ENCODE measurements around the gene ZNF331. TPM values are rescaled to one million over a fixed set of nuclear protein-coding genes. Genes with fewer than 3 reads are reported as not detected.

Gene ZNF331
- total RNA-seq, 5 donors from 2014 or later (not counting 1 experiment from before 2014, with no cell fraction given) = 35.9 to 455 (median 48.5) TPM

DNA sequence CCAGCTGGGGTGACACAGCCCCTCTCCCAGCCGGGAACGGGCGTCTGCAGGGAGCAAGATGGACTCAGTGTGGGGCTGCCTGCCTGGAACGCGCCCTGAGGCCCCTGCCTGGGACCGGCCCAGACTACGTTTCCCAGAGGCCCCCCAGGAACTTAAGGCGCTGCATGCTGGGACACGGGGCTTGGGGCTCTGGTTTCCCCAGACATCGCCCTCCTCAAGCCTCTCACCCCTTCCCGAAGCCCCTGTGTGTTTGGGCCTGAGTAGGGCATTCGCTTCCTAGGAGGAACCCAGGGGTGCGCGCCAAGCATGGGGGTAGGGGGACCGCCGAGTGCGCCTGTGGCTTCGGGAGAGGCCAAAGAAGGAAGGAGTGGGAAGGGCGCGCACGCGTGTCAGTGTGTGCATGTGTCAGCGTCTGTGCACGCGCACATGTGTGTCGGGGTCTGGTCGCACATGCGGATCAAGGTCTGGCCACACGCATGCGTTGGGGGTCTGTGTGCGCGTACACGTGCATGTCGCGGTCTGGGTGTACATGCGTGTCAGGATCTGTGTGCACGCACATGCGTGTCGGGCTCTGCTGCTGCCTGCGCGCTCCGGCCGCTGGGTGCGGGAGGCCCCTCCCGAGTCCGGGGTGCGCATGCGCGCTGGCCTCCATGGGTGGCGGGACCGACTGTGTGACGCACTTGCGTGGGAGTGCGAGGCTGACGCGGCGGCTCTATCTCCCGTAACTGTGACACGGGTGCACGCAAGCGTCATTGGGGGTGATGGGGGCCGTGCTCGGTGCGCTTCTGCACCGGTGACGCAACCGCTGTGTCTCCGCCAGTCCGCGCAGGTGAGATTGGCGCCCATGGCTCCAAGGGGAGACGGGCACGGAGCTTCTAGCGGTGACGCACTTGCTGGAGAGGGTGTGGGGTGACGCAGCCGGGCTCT is 16.2 kb downstream of the ZNF331 start:
- Histone ChIP-seq H3K9me3 (no peaks in the 10 kb centered on the region), H3K4me1 (ENCODE audit: control insufficient read depth in 1 of 2, extremely low read depth in 1 of 2, insufficient read depth in 2 of 2, low read length in 2 of 2) (peaks cover 0 to 19% of the 10 kb centered on the region in 2 experiments), H3K4me3 (ENCODE audit: control insufficient read depth in 1 of 2, extremely low read depth in 1 of 2, low read length in 1 of 2) (peak overlapping the region; percentile 60 to 68), H3K27me3 (replicated peaks in 1 of 2; ENCODE audit: control insufficient read depth in 2 of 2, extremely low read depth in 1 of 2, insufficient read depth in 2 of 2, low read length in 1 of 2) (no peaks in the 10 kb centered on the region), H3K27ac (ENCODE audit: low read length) (peak overlapping the region; percentile 96), H3K36me3 (ENCODE audit: control insufficient read depth in 2 of 2, extremely low read depth in 1 of 2, insufficient read depth in 1 of 2, low read length in 1 of 2) (peaks cover 0 to 5% of the 10 kb centered on the region in 2 donors)
- H3K4me1 Mint-ChIP-seq = peaks cover 23 to 46% (median 31%) of the 10 kb centered on the region in 3 donors
- H3K27ac Mint-ChIP-seq = peak overlapping the region; percentile 93 to 94
- H3K27me3 Mint-ChIP-seq = no peaks in the 10 kb centered on the region
- H3K9me3 Mint-ChIP-seq = peaks cover 0 to 8% (median 7%) of the 10 kb centered on the region in 3 donors
- peak; percentile 75 to 85 (median 82) for ATAC-seq (replicated peaks in 1 of 4)
- peaks cover 52% of the 10 kb centered on the region for H3K36me3 Mint-ChIP-seq
- WGBS (ENCODE audit: insufficient coverage) = 42% methylated on average over 60 of the region's 77 CpGs
- DNase-seq = peak; percentile 71 to 97 (median 94)
- peak overlapping the region; percentile 92 to 97 (median 93) for H3K4me3 Mint-ChIP-seq
- CTCF ChIA-PET = interaction anchor here in 1 of 2 donors (0.7 kb wide), 1 partner anchor 15 kb away, joined by 3 read pairs; no protein-coding TSS in a partner anchor
- POLR2A ChIA-PET = interaction anchor here in 1 of 2 donors (0.6 to 1.4 kb wide), 2 partner anchors 15 to 17 kb away, joined by 4 to 11 read pairs; partner anchors contain the start of gene ZNF331

DNA sequence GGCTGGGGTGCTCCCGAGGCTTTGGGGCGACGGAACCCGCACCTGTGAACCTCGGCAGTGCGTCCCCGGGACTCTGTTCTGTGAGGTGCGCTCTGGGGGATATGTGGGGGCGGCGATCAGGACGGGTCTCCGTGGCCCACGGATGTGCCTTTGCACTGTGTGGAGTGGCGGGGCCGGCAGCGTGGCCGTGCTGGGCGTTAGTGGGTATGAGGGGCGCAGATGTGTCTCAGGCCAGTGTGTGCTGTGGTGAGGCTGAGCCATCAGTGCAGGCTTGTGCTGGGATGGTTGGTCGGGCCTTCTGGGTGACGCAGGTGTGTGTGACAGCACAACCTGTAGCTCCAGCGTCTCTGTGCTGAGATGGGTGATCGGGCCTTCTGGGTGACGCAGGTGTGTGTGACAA is 16.9 kb downstream of the ZNF331 start:
- Histone ChIP-seq H3K27me3 (replicated peaks in 1 of 2; ENCODE audit: control insufficient read depth in 2 of 2, extremely low read depth in 1 of 2, insufficient read depth in 2 of 2, low read length in 1 of 2) (no peaks in the 10 kb centered on the region), H3K36me3 (ENCODE audit: control insufficient read depth in 2 of 2, extremely low read depth in 1 of 2, insufficient read depth in 1 of 2, low read length in 1 of 2) (peaks cover 0 to 5% of the 10 kb centered on the region in 2 donors), H3K9me3 (no peaks in the 10 kb centered on the region), H3K4me1 (ENCODE audit: control insufficient read depth in 1 of 2, extremely low read depth in 1 of 2, insufficient read depth in 2 of 2, low read length in 2 of 2) (peaks cover 0 to 19% of the 10 kb centered on the region in 2 experiments), H3K27ac (ENCODE audit: low read length) (peak overlapping the region; percentile 96), H3K4me3 (ENCODE audit: control insufficient read depth in 1 of 2, extremely low read depth in 1 of 2, low read length in 1 of 2) (peak overlapping the region; percentile 60 to 68)
- POLR2A ChIA-PET = interaction anchor here in 1 of 2 donors (1.0 to 1.4 kb wide), 2 partner anchors 9 to 16 kb away, joined by 5 to 11 read pairs; partner anchors contain the start of gene ZNF331
- Mint-ChIP-seq H3K4me3 (peak overlapping the region; percentile 92 to 97 (median 93)), H3K4me1 (peaks cover 20 to 42% (median 26%) of the 10 kb centered on the region in 3 donors), H3K27ac (peak overlapping the region; percentile 93 to 94), H3K27me3 (no peaks in the 10 kb centered on the region), H3K36me3 (peaks cover 50% of the 10 kb centered on the region), H3K9me3 (peaks cover 0 to 6% (median 4%) of the 10 kb centered on the region in 3 donors)
- ATAC-seq (replicated peaks in 1 of 4) (no peak), DNase-seq (no peak)
- WGBS (ENCODE audit: insufficient coverage) = 41% methylated on average over 18 of the region's 24 CpGs
- CTCF ChIA-PET = interaction anchor here in 1 of 2 donors (0.7 kb wide), 1 partner anchor 16 kb away, joined by 3 read pairs; no protein-coding TSS in a partner anchor

DNA sequence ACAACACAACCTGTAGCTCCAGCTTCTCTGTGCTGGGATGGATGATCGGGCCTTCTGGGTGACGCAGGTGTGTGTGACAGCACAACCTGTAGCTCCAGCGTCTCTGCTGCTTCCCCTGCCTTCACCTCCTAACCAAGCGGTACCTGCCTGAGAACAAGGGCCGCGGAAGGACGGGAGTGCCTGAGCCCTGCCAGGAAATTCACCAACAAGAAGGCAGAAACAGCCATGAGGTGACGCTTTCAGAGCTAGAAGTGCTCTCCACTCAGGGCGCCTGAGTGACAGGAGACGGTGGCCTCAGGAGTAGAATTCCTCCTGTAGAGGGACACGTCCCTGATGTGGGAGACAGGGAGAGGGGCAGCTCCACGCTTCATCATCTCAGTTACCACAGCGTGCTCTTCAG is 17.4 kb downstream of the ZNF331 start:
- H3K9me3 Mint-ChIP-seq = peaks cover 0 to 3% (median 0%) of the 10 kb centered on the region in 3 donors
- peaks cover 0 to 19% of the 10 kb centered on the region in 2 experiments for H3K4me1 ChIP-seq (ENCODE audit: control insufficient read depth in 1 of 2, extremely low read depth in 1 of 2, insufficient read depth in 2 of 2, low read length in 2 of 2)
- H3K4me3 Mint-ChIP-seq = peak overlapping the region; percentile 92 to 97 (median 93)
- no peaks in the 10 kb centered on the region for H3K27me3 ChIP-seq (replicated peaks in 1 of 2; ENCODE audit: control insufficient read depth in 2 of 2, extremely low read depth in 1 of 2, insufficient read depth in 2 of 2, low read length in 1 of 2)
- H3K27ac Mint-ChIP-seq = peak overlapping the region; percentile 93 to 94
- DNase-seq (no peak), ATAC-seq (replicated peaks in 1 of 4) (no peak)
- peaks cover 0 to 5% of the 10 kb centered on the region in 2 donors for H3K36me3 ChIP-seq (ENCODE audit: control insufficient read depth in 2 of 2, extremely low read depth in 1 of 2, insufficient read depth in 1 of 2, low read length in 1 of 2)
- peaks cover 52% of the 10 kb centered on the region for H3K36me3 Mint-ChIP-seq
- POLR2A ChIA-PET = interaction anchor here (0.7 to 1.4 kb wide), 4 partner anchors 8 to 1363 kb away, joined by 3 to 11 read pairs (median 5); partner anchors contain the start of gene ZNF331 (in 1 of the 2)
- CTCF ChIA-PET = no interaction called here
- peak overlapping the region; percentile 96 for H3K27ac ChIP-seq (ENCODE audit: low read length)
- H3K4me1 Mint-ChIP-seq = peaks cover 23 to 38% (median 24%) of the 10 kb centered on the region in 3 donors
- WGBS (ENCODE audit: insufficient coverage) = 90% methylated on average over 5 of the region's 13 CpGs
- H3K27me3 Mint-ChIP-seq = no peaks in the 10 kb centered on the region
- no peaks in the 10 kb centered on the region for H3K9me3 ChIP-seq
- peak overlapping the region; percentile 3 to 68 for H3K4me3 ChIP-seq (ENCODE audit: control insufficient read depth in 1 of 2, extremely low read depth in 1 of 2, low read length in 1 of 2)

DNA sequence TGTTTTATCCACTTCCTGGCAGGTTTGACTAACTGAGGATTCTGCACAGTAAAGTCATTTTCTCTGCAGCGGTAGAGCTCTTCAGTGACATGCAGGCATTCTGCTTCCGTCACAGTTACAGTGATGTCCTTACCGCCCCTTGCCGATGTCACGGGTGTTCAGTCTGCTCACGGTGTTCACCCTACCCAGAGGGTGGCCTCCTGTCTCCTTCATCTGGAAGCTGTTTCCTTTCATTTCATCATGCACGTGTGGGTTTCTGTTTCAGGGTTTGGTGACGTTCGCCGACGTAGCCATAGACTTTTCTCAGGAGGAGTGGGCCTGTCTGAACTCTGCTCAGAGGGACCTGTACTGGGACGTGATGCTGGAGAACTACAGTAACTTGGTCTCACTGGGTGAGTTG is 33.4 kb downstream of the ZNF331 start:
- H3K4me3 ChIP-seq (ENCODE audit: control insufficient read depth in 1 of 2, extremely low read depth in 1 of 2, low read length in 1 of 2) = no peak overlapping the region
- H3K9me3 ChIP-seq = peaks cover 3% of the 10 kb centered on the region
- H3K27ac ChIP-seq (ENCODE audit: low read length) = no peak overlapping the region
- Mint-ChIP-seq H3K36me3 (peaks cover 86% of the 10 kb centered on the region), H3K4me3 (peak overlapping the region in 1 of 3 donors; percentile 18), H3K27me3 (no peaks in the 10 kb centered on the region), H3K27ac (no peak overlapping the region), H3K9me3 (peaks cover 9 to 28% (median 21%) of the 10 kb centered on the region in 3 donors), H3K4me1 (peaks cover 0 to 6% (median 3%) of the 10 kb centered on the region in 3 donors)
- CTCF ChIA-PET = no interaction called here
- WGBS (ENCODE audit: insufficient coverage) = 97% methylated on average over 11 of the region's 12 CpGs
- H3K4me1 ChIP-seq (ENCODE audit: control insufficient read depth in 1 of 2, extremely low read depth in 1 of 2, insufficient read depth in 2 of 2, low read length in 2 of 2) = no peaks in the 10 kb centered on the region
- no peaks in the 10 kb centered on the region for H3K27me3 ChIP-seq (replicated peaks in 1 of 2; ENCODE audit: control insufficient read depth in 2 of 2, extremely low read depth in 1 of 2, insufficient read depth in 2 of 2, low read length in 1 of 2)
- POLR2A ChIA-PET = no interaction called here
- peaks cover 11 to 53% of the 10 kb centered on the region in 2 donors for H3K36me3 ChIP-seq (ENCODE audit: control insufficient read depth in 2 of 2, extremely low read depth in 1 of 2, insufficient read depth in 1 of 2, low read length in 1 of 2)
- DNase-seq (no peak), ATAC-seq (replicated peaks in 1 of 4) (peak in 1 of 4 experiments; percentile 5)

DNA sequence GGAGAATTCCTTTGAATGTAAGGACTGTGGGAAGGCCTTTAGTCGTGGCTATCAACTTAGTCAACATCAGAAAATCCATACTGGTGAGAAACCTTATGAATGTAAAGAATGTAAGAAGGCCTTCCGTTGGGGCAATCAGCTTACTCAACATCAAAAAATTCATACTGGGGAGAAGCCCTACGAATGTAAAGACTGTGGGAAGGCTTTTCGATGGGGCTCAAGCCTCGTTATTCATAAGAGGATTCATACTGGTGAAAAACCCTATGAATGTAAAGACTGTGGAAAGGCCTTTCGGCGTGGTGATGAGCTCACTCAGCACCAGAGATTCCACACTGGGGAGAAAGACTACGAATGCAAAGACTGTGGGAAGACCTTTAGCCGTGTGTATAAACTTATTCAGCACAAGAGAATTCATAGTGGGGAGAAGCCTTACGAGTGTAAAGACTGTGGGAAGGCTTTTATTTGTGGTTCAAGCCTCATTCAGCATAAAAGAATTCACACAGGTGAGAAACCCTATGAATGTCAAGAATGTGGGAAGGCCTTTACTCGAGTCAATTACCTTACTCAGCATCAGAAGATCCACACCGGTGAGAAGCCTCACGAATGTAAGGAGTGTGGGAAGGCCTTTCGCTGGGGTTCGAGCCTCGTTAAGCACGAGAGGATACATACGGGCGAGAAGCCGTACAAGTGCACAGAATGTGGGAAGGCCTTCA is 39.2 kb downstream of the ZNF331 start:
- H3K27ac ChIP-seq (ENCODE audit: low read length) = no peak overlapping the region
- CTCF ChIA-PET = no interaction called here
- no peaks in the 10 kb centered on the region for H3K4me1 ChIP-seq (ENCODE audit: control insufficient read depth in 1 of 2, extremely low read depth in 1 of 2, insufficient read depth in 2 of 2, low read length in 2 of 2)
- peaks cover 0 to 4% of the 10 kb centered on the region in 2 experiments for H3K27me3 ChIP-seq (replicated peaks in 1 of 2; ENCODE audit: control insufficient read depth in 2 of 2, extremely low read depth in 1 of 2, insufficient read depth in 2 of 2, low read length in 1 of 2)
- Mint-ChIP-seq H3K9me3 (peaks cover 23 to 49% (median 40%) of the 10 kb centered on the region in 3 donors), H3K4me3 (peak overlapping the region in 1 of 3 donors; percentile 6), H3K27ac (no peak overlapping the region), H3K36me3 (peaks cover 78% of the 10 kb centered on the region), H3K27me3 (no peaks in the 10 kb centered on the region), H3K4me1 (no peaks in the 10 kb centered on the region)
- no peak for DNase-seq
- ATAC-seq (replicated peaks in 1 of 4) = no peak
- H3K4me3 ChIP-seq (ENCODE audit: control insufficient read depth in 1 of 2, extremely low read depth in 1 of 2, low read length in 1 of 2) = peak overlapping the region in 1 of 2 donors; percentile 35
- H3K9me3 ChIP-seq = peaks cover 10% of the 10 kb centered on the region
- over 99% methylated on average over 16 of the region's 20 CpGs for WGBS (ENCODE audit: insufficient coverage)
- peaks cover 11 to 45% of the 10 kb centered on the region in 2 donors for H3K36me3 ChIP-seq (ENCODE audit: control insufficient read depth in 2 of 2, extremely low read depth in 1 of 2, insufficient read depth in 1 of 2, low read length in 1 of 2)
- POLR2A ChIA-PET = no interaction called here

DNA sequence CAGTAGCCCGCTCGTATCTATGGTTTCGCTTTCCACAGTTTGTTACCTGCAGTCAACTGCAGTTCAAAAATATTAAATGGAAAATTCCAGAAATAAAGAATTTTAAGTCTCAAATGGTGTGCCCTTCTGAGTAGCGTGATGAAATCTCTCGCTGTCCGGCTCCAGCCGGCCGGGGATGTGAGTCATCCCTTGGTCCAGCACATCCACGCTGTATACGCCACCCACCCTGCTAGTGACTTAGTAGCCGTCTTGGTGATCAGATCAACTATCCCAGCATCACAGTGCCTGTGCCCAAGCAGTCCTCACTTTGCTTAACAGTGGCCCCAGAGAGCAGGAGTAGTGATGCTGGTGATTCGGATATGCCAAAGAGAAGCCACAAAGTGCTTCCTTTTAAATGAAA is 40.0 kb downstream of the ZNF331 start:
- H3K4me1 Mint-ChIP-seq = no peaks in the 10 kb centered on the region
- H3K4me1 ChIP-seq (ENCODE audit: control insufficient read depth in 1 of 2, extremely low read depth in 1 of 2, insufficient read depth in 2 of 2, low read length in 2 of 2) = no peaks in the 10 kb centered on the region
- H3K9me3 Mint-ChIP-seq = peaks cover 23 to 48% (median 37%) of the 10 kb centered on the region in 3 donors
- H3K4me3 Mint-ChIP-seq = peak overlapping the region in 1 of 3 donors; percentile 33
- H3K36me3 ChIP-seq (ENCODE audit: control insufficient read depth in 2 of 2, extremely low read depth in 1 of 2, insufficient read depth in 1 of 2, low read length in 1 of 2) = peaks cover 11 to 42% of the 10 kb centered on the region in 2 donors
- WGBS (ENCODE audit: insufficient coverage) = 100% methylated on average over 7 of the region's 12 CpGs
- CTCF ChIA-PET = no interaction called here
- POLR2A ChIA-PET = no interaction called here
- peaks cover 70% of the 10 kb centered on the region for H3K36me3 Mint-ChIP-seq
- H3K27ac Mint-ChIP-seq = no peak overlapping the region
- no peaks in the 10 kb centered on the region for H3K27me3 Mint-ChIP-seq
- no peak for ATAC-seq (replicated peaks in 1 of 4)
- no peak overlapping the region for H3K27ac ChIP-seq (ENCODE audit: low read length)
- peaks cover 10% of the 10 kb centered on the region for H3K9me3 ChIP-seq
- peak overlapping the region in 1 of 2 donors; percentile 33 for H3K4me3 ChIP-seq (ENCODE audit: control insufficient read depth in 1 of 2, extremely low read depth in 1 of 2, low read length in 1 of 2)
- no peak for DNase-seq
- H3K27me3 ChIP-seq (replicated peaks in 1 of 2; ENCODE audit: control insufficient read depth in 2 of 2, extremely low read depth in 1 of 2, insufficient read depth in 2 of 2, low read length in 1 of 2) = peaks cover 0 to 4% of the 10 kb centered on the region in 2 experiments

Data from T-cell (primary cell).